H9 (cell line): ENCODE results near the gene ADAM22. TPM values are rescaled to one million over a fixed set of nuclear protein-coding genes. Genes with fewer than 3 reads are reported as not detected.

Experiments used
- DNase-seq: peaks from one replicate; pipeline ENCODE4 v3.0.0-alpha.2; 2017
- H2AFZ ChIP-seq: one replicate; pipeline ENCODE4 v1.6.1; 2013; ENCODE audit warnings: mild to moderate bottlenecking, low read length, control low read depth, moderate library complexity
- H2AK5ac ChIP-seq: 2 replicates; pipeline ENCODE4 v1.6.1; 2013; ENCODE audit warnings: low read length, control low read depth, mixed read lengths; ENCODE audit not compliant: insufficient read length
- H2BK120ac ChIP-seq: one replicate; pipeline ENCODE4 v1.6.1; 2013; ENCODE audit warnings: low read depth, mild to moderate bottlenecking, low read length, control low read depth, inconsistent platforms; ENCODE audit not compliant: poor library complexity, severe bottlenecking
- H2BK12ac ChIP-seq: 2 replicates; pipeline ENCODE4 v1.6.1; 2013; ENCODE audit warnings: low read length, control low read depth, mixed read lengths, low read depth; ENCODE audit not compliant: insufficient read length
- H2BK15ac ChIP-seq: 2 replicates; pipeline ENCODE4 v1.6.1; 2013; ENCODE audit warnings: low read depth, low read length, control low read depth
- H2BK20ac ChIP-seq: one replicate; pipeline ENCODE4 v1.6.1; 2013; ENCODE audit warnings: low read depth, mild to moderate bottlenecking, low read length, control low read depth, inconsistent platforms; ENCODE audit not compliant: poor library complexity, severe bottlenecking
- H2BK5ac ChIP-seq: 2 replicates; pipeline ENCODE4 v1.6.1; 2013; ENCODE audit warnings: low read length, control low read depth, mixed read lengths; ENCODE audit not compliant: insufficient read length
- H3K14ac ChIP-seq: 2 replicates; pipeline ENCODE4 v1.6.1; 2013; ENCODE audit warnings: low read length, control low read depth; ENCODE audit not compliant: insufficient read depth
- H3K18ac ChIP-seq: 2 replicates; pipeline ENCODE4 v1.6.1; 2013; ENCODE audit warnings: low read depth, mild to moderate bottlenecking, mixed read lengths, low read length, control low read depth; ENCODE audit not compliant: insufficient read length
- H3K23ac ChIP-seq: 2 replicates; pipeline ENCODE4 v1.6.1; 2013; ENCODE audit warnings: low read length, control low read depth, mixed read lengths, low read depth; ENCODE audit not compliant: insufficient read length
- H3K23me2 ChIP-seq: 2 replicates; pipeline ENCODE4 v1.6.1; 2013; ENCODE audit warnings: low read depth, mild to moderate bottlenecking, mixed read lengths, low read length, control low read depth; ENCODE audit not compliant: insufficient read length, poor library complexity, severe bottlenecking
- H3K27ac ChIP-seq: 2 replicates; pipeline ENCODE4 v1.5.1; 2013; ENCODE audit warnings: low read length, control low read depth, mixed read lengths, low read depth; ENCODE audit not compliant: insufficient read length
- H3K27me3 ChIP-seq: 2 replicates; pipeline ENCODE4 v1.6.1; 2013; ENCODE audit warnings: low read length, control low read depth, inconsistent platforms; ENCODE audit not compliant: insufficient read depth
- H3K4ac ChIP-seq: 2 replicates; pipeline ENCODE4 v1.6.1; 2013; ENCODE audit warnings: low read depth, mild to moderate bottlenecking, control low read depth, inconsistent platforms, low read length, moderate library complexity
- H3K4me1 ChIP-seq: 2 replicates; pipeline ENCODE4 v1.6.1; 2013; ENCODE audit warnings: low read length, control low read depth, inconsistent platforms; ENCODE audit not compliant: insufficient read depth
- H3K4me2 ChIP-seq: 2 replicates; pipeline ENCODE4 v1.6.1; 2013; ENCODE audit warnings: low read length, control low read depth, mixed read lengths; ENCODE audit not compliant: insufficient read length, insufficient read depth
- H3K56ac ChIP-seq: 2 replicates; pipeline ENCODE4 v1.6.1; 2013; ENCODE audit warnings: low read depth, mild to moderate bottlenecking, mixed read lengths, low read length, control low read depth; ENCODE audit not compliant: insufficient read length
- H3K79me1 ChIP-seq: 2 replicates; pipeline ENCODE4 v1.6.1; 2013; ENCODE audit warnings: low read depth, mild to moderate bottlenecking, moderate library complexity, low read length, control low read depth, inconsistent platforms; ENCODE audit not compliant: insufficient read depth, poor library complexity, severe bottlenecking
- H3K79me2 ChIP-seq: 2 replicates; pipeline ENCODE4 v1.6.1; 2013; ENCODE audit warnings: low read length, control low read depth, inconsistent platforms; ENCODE audit not compliant: insufficient read depth
- H3K9ac ChIP-seq: 2 replicates; pipeline ENCODE4 v1.6.1; 2013; ENCODE audit warnings: low read length, control low read depth, mixed read lengths; ENCODE audit not compliant: insufficient read length; ENCODE audit errors: extremely low read depth
- H3K9me3 ChIP-seq: one replicate; pipeline ENCODE4 v1.6.1; 2013; ENCODE audit warnings: low read depth, low read length, inconsistent platforms; ENCODE audit not compliant: control insufficient read depth
- H3T11ph ChIP-seq: one replicate; pipeline ENCODE4 v1.6.1; 2013; ENCODE audit warnings: mild to moderate bottlenecking, low read length, control low read depth, inconsistent platforms
- H4K20me1 ChIP-seq: one replicate; pipeline ENCODE4 v1.6.1; 2013; ENCODE audit not compliant: control insufficient read depth, insufficient read length, insufficient read depth
- H4K5ac ChIP-seq: 2 replicates; pipeline ENCODE4 v1.6.1; 2013; ENCODE audit warnings: low read depth, mild to moderate bottlenecking, mixed read lengths, low read length, control low read depth; ENCODE audit not compliant: insufficient read length
- H4K8ac ChIP-seq: replicated peaks from 2 replicates; pipeline ENCODE4 v1.6.1; 2013; ENCODE audit warnings: low read length, control low read depth, mixed read lengths, low read depth; ENCODE audit not compliant: insufficient read length
- H4K91ac ChIP-seq: 2 replicates; pipeline ENCODE4 v1.6.1; 2013; ENCODE audit warnings: low read depth, mild to moderate bottlenecking, moderate library complexity, mixed read lengths, low read length, control low read depth; ENCODE audit not compliant: insufficient read length
- H3K27ac Mint-ChIP-seq, 3 experiments: 2 replicates in 2 of 3; 3 replicates in 1 of 3; pipeline ENCODE4 v1.8.0; 2020 to 2021; ENCODE audit warnings: mixed read lengths in 3 of 3, mild to moderate bottlenecking in 1 of 3, moderate library complexity in 1 of 3
- H3K27me3 Mint-ChIP-seq: 2 replicates; pipeline ENCODE4 v1.8.0; 2021; ENCODE audit warnings: low read depth, mild to moderate bottlenecking, moderate library complexity, mixed read lengths
- H3K36me3 Mint-ChIP-seq, 3 experiments: 2 replicates in 2 of 3; 3 replicates in 1 of 3; pipeline ENCODE4 v1.8.0; 2020 to 2021; ENCODE audit warnings: low read depth in 3 of 3, mixed read lengths in 3 of 3; ENCODE audit not compliant: insufficient read depth in 1 of 3
- H3K4me1 Mint-ChIP-seq, 2 experiments: 2 replicates each; pipeline ENCODE4 v1.8.0; 2020; ENCODE audit warnings: mixed read lengths in 2 of 2
- H3K4me3 Mint-ChIP-seq, 2 experiments: 2 replicates in 1 of 2; 3 replicates in 1 of 2; pipeline ENCODE4 v1.8.0; 2020 to 2021; ENCODE audit warnings: mild to moderate bottlenecking in 2 of 2, mixed read lengths in 2 of 2, moderate library complexity in 1 of 2
- H3K9me3 Mint-ChIP-seq, 2 experiments: 2 replicates in 1 of 2; 3 replicates in 1 of 2; pipeline ENCODE4 v1.8.0; 2020; ENCODE audit warnings: mild to moderate bottlenecking in 2 of 2, mixed read lengths in 2 of 2, moderate library complexity in 1 of 2
- WGBS: extraction: QIAGEN DNeasy Blood & Tissue Kit; methylation state at CpG from one replicate; pipeline ENCODE4 v1.1.7; 2013; ENCODE audit warnings: missing lambda C conversion rate, low lambda C conversion rate, mixed read lengths; ENCODE audit not compliant: insufficient read length; ENCODE audit errors: extremely low coverage; 5-methylcytosine and 5-hydroxymethylcytosine counted together
- total RNA-seq: library from RNA; stranded (reverse); gene quantifications from 2 replicates; pipeline ENCODE4 v1.2.1, GENCODE V29; 2021
- TF ChIP-seq, protein P1 (sequence below): fragments of 200-600 bp; sonication (generic); conservative IDR thresholded peaks from 3 replicates; pipeline ENCODE4 v1.8.0; 2021; ENCODE audit warnings: antibody characterized with exemption, mild to moderate bottlenecking

Gene ADAM22
- total RNA-seq, 1 experiment from 2014 or later = 8.7 TPM

DNA sequence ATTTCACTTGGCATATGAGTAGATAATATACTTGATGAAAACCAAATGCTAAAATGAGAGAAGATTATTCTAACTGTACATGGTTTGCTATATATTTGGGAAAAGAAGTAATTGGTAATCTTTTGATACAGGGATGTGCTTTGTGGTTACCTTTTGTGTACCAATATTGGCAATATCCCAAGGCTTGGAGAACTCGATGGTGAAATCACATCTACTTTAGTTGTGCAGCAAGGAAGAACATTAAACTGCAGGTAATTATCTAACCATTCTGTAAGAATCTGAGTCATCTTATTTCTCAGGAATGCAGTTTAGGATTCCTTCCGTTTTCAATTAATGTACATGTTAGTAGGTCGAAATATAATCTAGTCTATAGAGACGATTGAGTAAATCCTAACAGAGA lies 221.7 kb downstream of the ADAM22 start:
- H3K79me1 ChIP-seq = no peaks in the 10 kb centered on the region
- no peak overlapping the region for H2AK5ac ChIP-seq
- Mint-ChIP-seq H3K27ac (no peak overlapping the region; a peak in 1 of 7 replicates), H3K27me3 (no peaks in the 10 kb centered on the region), H3K4me1 (peaks cover 24 to 28% of the 10 kb centered on the region in 2 experiments), H3K9me3 (peaks cover 19 to 29% of the 10 kb centered on the region in 2 experiments), H3K36me3 (peaks cover 24 to 50% (median 30%) of the 10 kb centered on the region in 3 experiments), H3K4me3 (no peak overlapping the region)
- H3K4me2 ChIP-seq = no peak overlapping the region
- no peak overlapping the region for H4K91ac ChIP-seq
- no peak overlapping the region for H3T11ph ChIP-seq
- H3K18ac ChIP-seq = no peak overlapping the region
- H2BK20ac ChIP-seq = no peak overlapping the region
- no peak overlapping the region for H2BK120ac ChIP-seq
- no peak overlapping the region for H2BK15ac ChIP-seq
- H4K8ac ChIP-seq = no peak overlapping the region
- no peak overlapping the region for H3K4ac ChIP-seq
- H2AFZ ChIP-seq = no peak overlapping the region
- H3K4me1 ChIP-seq = peaks cover 6% of the 10 kb centered on the region
- H2BK12ac ChIP-seq = no peak overlapping the region
- H3K27me3 ChIP-seq = no peaks in the 10 kb centered on the region
- H3K27ac ChIP-seq = no peak overlapping the region
- H4K20me1 ChIP-seq = no peaks in the 10 kb centered on the region
- no peak overlapping the region for H2BK5ac ChIP-seq
- no peaks in the 10 kb centered on the region for H3K9me3 ChIP-seq
- no peak overlapping the region for H3K14ac ChIP-seq
- H4K5ac ChIP-seq = no peak overlapping the region
- H3K9ac ChIP-seq = no peak overlapping the region
- no peak for DNase-seq
- H3K23ac ChIP-seq = no peak overlapping the region
- WGBS = 100% methylated on average over 1 of the region's 4 CpGs
- TF ChIP-seq, protein P1, sequence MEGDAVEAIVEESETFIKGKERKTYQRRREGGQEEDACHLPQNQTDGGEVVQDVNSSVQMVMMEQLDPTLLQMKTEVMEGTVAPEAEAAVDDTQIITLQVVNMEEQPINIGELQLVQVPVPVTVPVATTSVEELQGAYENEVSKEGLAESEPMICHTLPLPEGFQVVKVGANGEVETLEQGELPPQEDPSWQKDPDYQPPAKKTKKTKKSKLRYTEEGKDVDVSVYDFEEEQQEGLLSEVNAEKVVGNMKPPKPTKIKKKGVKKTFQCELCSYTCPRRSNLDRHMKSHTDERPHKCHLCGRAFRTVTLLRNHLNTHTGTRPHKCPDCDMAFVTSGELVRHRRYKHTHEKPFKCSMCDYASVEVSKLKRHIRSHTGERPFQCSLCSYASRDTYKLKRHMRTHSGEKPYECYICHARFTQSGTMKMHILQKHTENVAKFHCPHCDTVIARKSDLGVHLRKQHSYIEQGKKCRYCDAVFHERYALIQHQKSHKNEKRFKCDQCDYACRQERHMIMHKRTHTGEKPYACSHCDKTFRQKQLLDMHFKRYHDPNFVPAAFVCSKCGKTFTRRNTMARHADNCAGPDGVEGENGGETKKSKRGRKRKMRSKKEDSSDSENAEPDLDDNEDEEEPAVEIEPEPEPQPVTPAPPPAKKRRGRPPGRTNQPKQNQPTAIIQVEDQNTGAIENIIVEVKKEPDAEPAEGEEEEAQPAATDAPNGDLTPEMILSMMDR = no peak
- no peaks in the 10 kb centered on the region for H3K79me2 ChIP-seq
- no peaks in the 10 kb centered on the region for H3K23me2 ChIP-seq
- no peak overlapping the region for H3K56ac ChIP-seq
